ENCODE data around the gene KCNE3.
A peak's percentile ranks its signal among the peaks of the same experiment; 100 is the strongest.

The KCNE3 gene

GRCh38 chr11:74466916-74467885 lies at the start of gene KCNE3:
KCNE3 (minus strand) TSS chr11:74467549; CDS start chr11:74457563, 9,986 bp downstream.
- Mint-ChIP-seq H3K27me3 (ENCODE audit: low read depth) (peaks cover 14% of the 10 kb centered on the region), H3K36me3 (ENCODE audit: low read depth) (no peaks in the 10 kb centered on the region), H3K27ac (peak within 1 kb of the TSS; percentile 35 to 95 (median 70)), H3K4me3 (peak within 1 kb of the TSS; percentile 75 to 85 (median 78)), H3K9me3 (no peaks in the 10 kb centered on the region), H3K4me1 (peaks cover 15% of the 10 kb centered on the region)
- no peak for TF ChIP-seq CTCF (IDR thresholded peaks at IDR 0.05; ENCODE audit: unreplicated experiment in 3 of 3)

GRCh38 chr11:74507582-74507981 lies 40.2 kb upstream of the KCNE3 start:
- TF ChIP-seq CTCF (IDR thresholded peaks at IDR 0.05; ENCODE audit: unreplicated experiment in 3 of 3): no peak
- H3K36me3 Mint-ChIP-seq (ENCODE audit: low read depth): no peaks in the 10 kb centered on the region

GRCh38 chr11:74506823-74507222 lies 39.5 kb upstream of the KCNE3 start:
- H3K4me1 Mint-ChIP-seq: no peaks in the 10 kb centered on the region
- H3K27me3 Mint-ChIP-seq (ENCODE audit: low read depth): no peaks in the 10 kb centered on the region
- H3K36me3 Mint-ChIP-seq (ENCODE audit: low read depth): peaks cover 1% of the 10 kb centered on the region
- no peak for TF ChIP-seq CTCF (IDR thresholded peaks at IDR 0.05; ENCODE audit: unreplicated experiment in 3 of 3)
- H3K9me3 Mint-ChIP-seq: peaks cover under 1% of the 10 kb centered on the region
- no peak overlapping the region for H3K27ac Mint-ChIP-seq
- no peak overlapping the region for H3K4me3 Mint-ChIP-seq

More at GRCh38 chr11:74507582-74507981, 40.2 kb upstream of the KCNE3 start:
- H3K9me3 Mint-ChIP-seq: no peaks in the 10 kb centered on the region
- no peak overlapping the region for H3K27ac Mint-ChIP-seq
- H3K4me3 Mint-ChIP-seq: no peak overlapping the region
- H3K4me1 Mint-ChIP-seq: no peaks in the 10 kb centered on the region
- no peaks in the 10 kb centered on the region for H3K27me3 Mint-ChIP-seq (ENCODE audit: low read depth)

- no peak for TF ChIP-seq CTCF (IDR thresholded peaks at IDR 0.05; ENCODE audit: unreplicated experiment in 3 of 3)
- no peak overlapping the region for H3K4me3 Mint-ChIP-seq
- H3K4me1 Mint-ChIP-seq: no peaks in the 10 kb centered on the region
- H3K36me3 Mint-ChIP-seq (ENCODE audit: low read depth): peaks cover 7% of the 10 kb centered on the region
- H3K9me3 Mint-ChIP-seq: peaks cover 6% of the 10 kb centered on the region
- no peaks in the 10 kb centered on the region for H3K27me3 Mint-ChIP-seq (ENCODE audit: low read depth)
- H3K27ac Mint-ChIP-seq: no peak overlapping the region
Measured at GRCh38 chr11:74505911-74506310, 38.6 kb upstream of the KCNE3 start.

GRCh38 chr11:74504100-74504691 lies 36.8 kb upstream of the KCNE3 start:
- no peak overlapping the region for H3K4me3 Mint-ChIP-seq
- H3K36me3 Mint-ChIP-seq (ENCODE audit: low read depth): peaks cover 16% of the 10 kb centered on the region
- no peak for TF ChIP-seq CTCF (IDR thresholded peaks at IDR 0.05; ENCODE audit: unreplicated experiment in 3 of 3)
- H3K9me3 Mint-ChIP-seq: peaks cover 17% of the 10 kb centered on the region
- H3K27ac Mint-ChIP-seq: peak overlapping the region in 2 of 3 experiments; percentile 48 to 89
- H3K4me1 Mint-ChIP-seq: no peaks in the 10 kb centered on the region
- H3K27me3 Mint-ChIP-seq (ENCODE audit: low read depth): no peaks in the 10 kb centered on the region

Data from nephron (organoid).